GM19043 (cell line): ENCODE data around the gene INHBC.

Source experiments
- ATAC-seq: cut with Tn5 transposase; IDR thresholded peaks from one replicate; pipeline ENCODE4 v1.9.1; 2021; ENCODE audit warnings: low read depth; ENCODE audit not compliant: unreplicated experiment

INHBC gene

GRCh38 chr12:57500213-57500612 is 65.6 kb downstream of the INHBC start:
- no peak for ATAC-seq
